ENCODE data around the gene ABRAXAS1.

- no peak for TF ChIP-seq EZH2 (IDR thresholded peaks at IDR 0.05; ENCODE audit: borderline replicate concordance, insufficient read depth, low read depth, low read length, poor library complexity, severe bottlenecking)
- TF ChIP-seq, protein P1, sequence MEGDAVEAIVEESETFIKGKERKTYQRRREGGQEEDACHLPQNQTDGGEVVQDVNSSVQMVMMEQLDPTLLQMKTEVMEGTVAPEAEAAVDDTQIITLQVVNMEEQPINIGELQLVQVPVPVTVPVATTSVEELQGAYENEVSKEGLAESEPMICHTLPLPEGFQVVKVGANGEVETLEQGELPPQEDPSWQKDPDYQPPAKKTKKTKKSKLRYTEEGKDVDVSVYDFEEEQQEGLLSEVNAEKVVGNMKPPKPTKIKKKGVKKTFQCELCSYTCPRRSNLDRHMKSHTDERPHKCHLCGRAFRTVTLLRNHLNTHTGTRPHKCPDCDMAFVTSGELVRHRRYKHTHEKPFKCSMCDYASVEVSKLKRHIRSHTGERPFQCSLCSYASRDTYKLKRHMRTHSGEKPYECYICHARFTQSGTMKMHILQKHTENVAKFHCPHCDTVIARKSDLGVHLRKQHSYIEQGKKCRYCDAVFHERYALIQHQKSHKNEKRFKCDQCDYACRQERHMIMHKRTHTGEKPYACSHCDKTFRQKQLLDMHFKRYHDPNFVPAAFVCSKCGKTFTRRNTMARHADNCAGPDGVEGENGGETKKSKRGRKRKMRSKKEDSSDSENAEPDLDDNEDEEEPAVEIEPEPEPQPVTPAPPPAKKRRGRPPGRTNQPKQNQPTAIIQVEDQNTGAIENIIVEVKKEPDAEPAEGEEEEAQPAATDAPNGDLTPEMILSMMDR (IDR thresholded peaks at IDR 0.05), result no peak
Observed at GRCh38 chr4:83484500-83485461, at the start of gene ABRAXAS1.
